Gastrocnemius medialis (tissue), 4 donors: Measurements from ENCODE around the gene ZNF365. TPM values are rescaled to one million over a fixed set of nuclear protein-coding genes. Genes with fewer than 3 reads are reported as not detected.

Experiments
- ATAC-seq, 2 donors: fragments of 150-250 bp; one replicate each; pipeline ENCODE4 v1.9.1; 2016
- DNase-seq, 2 donors: peaks; one replicate each; pipeline ENCODE4 v3.0.0-alpha.2; 2019
- H3K27ac ChIP-seq, 4 donors: fragments of 200-600 bp; sonication (generic); 1 replicate in 1 of 4; 2 replicates in 3 of 4; pipeline ENCODE4 v1.5.1; 2016 to 2018; ENCODE audit warnings: mild to moderate bottlenecking in 2 of 4, moderate library complexity in 1 of 4
- H3K27me3 ChIP-seq, 3 donors: fragments of 200-600 bp; sonication (generic) in 2 of 3; 1 replicate in 1 of 3; 2 replicates in 2 of 3; pipeline versions ENCODE4 v1.5.1 to v1.6.0; 2016 to 2019; ENCODE audit warnings: mild to moderate bottlenecking in 1 of 3, moderate library complexity in 1 of 3
- H3K36me3 ChIP-seq, 2 donors: fragments of 200-600 bp; sonication (generic) in 1 of 2; one replicate each; pipeline ENCODE4 v1.5.1; 2017 to 2018
- H3K4me1 ChIP-seq, 2 donors: fragments of 200-600 bp; sonication (generic) in 1 of 2; one replicate each; pipeline ENCODE4 v1.5.1; 2016 to 2017; ENCODE audit warnings: mild to moderate bottlenecking in 2 of 2
- H3K4me3 ChIP-seq, 4 donors: fragments of 200-600 bp; sonication (generic) in 3 of 4; 1 replicate in 1 of 4; 2 replicates in 3 of 4; pipeline ENCODE4 v1.5.1; 2016 to 2019; ENCODE audit warnings: mild to moderate bottlenecking in 2 of 4
- H3K9me3 ChIP-seq, 3 donors: fragments of 200-600 bp; sonication (generic) in 2 of 3; 1 replicate in 1 of 3; 2 replicates in 2 of 3; pipeline ENCODE4 v1.5.1; 2016 to 2019
- POLR2A ChIP-seq, 2 donors: fragments of 450-650 bp; IDR thresholded peaks; one replicate each; pipeline ENCODE4 v1.6.1; 2017; ENCODE audit warnings: antibody characterized with exemption in 2 of 2, mild to moderate bottlenecking in 2 of 2, moderate library complexity in 2 of 2
- in situ Hi-C, 4 donors: fragments of 200-750 bp; cut with MboI; loops; one replicate each; pipeline versions ENCODE4 v1.15.0 to v1.8.0; 2017; ENCODE audit warnings: low sequenced_read_pairs in 4 of 4
- intact Hi-C: fragments of 100-400 bp; cut with DNase I; formaldehyde crosslinking; loops from one replicate; pipeline ENCODE4 v1.15.1; 2023; ENCODE audit warnings: low total_unique reads
- total RNA-seq, 4 donors: library from RNA; depleted of rRNA; stranded (reverse); fragments of >200 nt; gene quantifications; one replicate each; pipeline versions ENCODE4 v1.1.0 to v1.2.3, GENCODE V29; 2016
- TF ChIP-seq, protein P1 (sequence below), 5 experiments: fragments of 450-650 bp in 3 of 5; fragments of 200-600 bp in 2 of 5; sonication (generic) in 2 of 5; IDR thresholded peaks in 4 of 5; conservative IDR thresholded peaks in 1 of 5; 1 replicate in 4 of 5; 2 replicates in 1 of 5; pipeline ENCODE4 v1.5.1; 2016 to 2019; ENCODE audit warnings: antibody characterized with exemption in 5 of 5, mild to moderate bottlenecking in 3 of 5, moderate library complexity in 3 of 5

Gene ZNF365
- total RNA-seq, 4 donors from 2014 or later, result not detected

DNA sequence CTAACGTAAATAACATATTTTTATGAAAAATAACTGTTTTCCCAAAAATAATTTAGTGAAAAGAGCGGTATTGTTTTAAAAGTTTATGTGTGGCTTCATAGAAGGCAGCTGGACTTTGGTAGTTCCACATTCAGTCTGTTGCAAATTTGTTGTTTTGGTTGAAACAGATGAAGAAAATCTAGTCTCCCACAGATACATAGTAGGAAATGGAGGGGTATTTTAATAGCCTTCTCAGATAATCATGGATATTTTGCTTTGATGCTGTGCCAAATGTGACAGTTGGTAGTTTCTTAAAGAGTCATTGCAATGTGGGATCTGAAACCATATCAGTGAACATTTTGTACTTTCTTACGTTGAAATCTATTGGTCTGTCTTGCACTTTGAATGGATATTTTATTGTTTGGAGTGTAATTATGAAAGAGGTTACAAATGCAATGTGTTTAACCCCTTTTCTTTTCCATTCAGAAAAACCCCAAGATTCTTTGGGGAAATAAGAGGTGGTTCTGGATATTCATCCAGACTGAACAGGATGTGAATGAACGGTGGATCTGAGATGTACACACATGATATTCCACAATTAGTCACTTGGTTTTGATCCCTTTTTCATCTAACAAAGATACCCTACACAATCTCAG lies 10.4 kb downstream of the ZNF365 start:
- ATAC-seq (no peak), DNase-seq (no peak)
- no peak for TF ChIP-seq POLR2A (IDR thresholded peaks at IDR 0.05)
- no peak overlapping the region for H3K4me3 ChIP-seq
- no peaks in the 10 kb centered on the region for H3K27me3 ChIP-seq
- no peaks in the 10 kb centered on the region for H3K4me1 ChIP-seq
- intact Hi-C loops (no loop called here), in situ Hi-C loops (no loop called here)
- no peaks in the 10 kb centered on the region for H3K36me3 ChIP-seq
- no peak overlapping the region for H3K27ac ChIP-seq
- H3K9me3 ChIP-seq, result no peaks in the 10 kb centered on the region

- DNase-seq (no peak), ATAC-seq (no peak)
- Histone ChIP-seq H3K4me1 (no peaks in the 10 kb centered on the region), H3K27ac (no peak overlapping the region), H3K36me3 (no peaks in the 10 kb centered on the region), H3K4me3 (no peak overlapping the region), H3K27me3 (no peaks in the 10 kb centered on the region), H3K9me3 (no peaks in the 10 kb centered on the region)
- intact Hi-C loops, result no loop called here
- TF ChIP-seq, protein P1, sequence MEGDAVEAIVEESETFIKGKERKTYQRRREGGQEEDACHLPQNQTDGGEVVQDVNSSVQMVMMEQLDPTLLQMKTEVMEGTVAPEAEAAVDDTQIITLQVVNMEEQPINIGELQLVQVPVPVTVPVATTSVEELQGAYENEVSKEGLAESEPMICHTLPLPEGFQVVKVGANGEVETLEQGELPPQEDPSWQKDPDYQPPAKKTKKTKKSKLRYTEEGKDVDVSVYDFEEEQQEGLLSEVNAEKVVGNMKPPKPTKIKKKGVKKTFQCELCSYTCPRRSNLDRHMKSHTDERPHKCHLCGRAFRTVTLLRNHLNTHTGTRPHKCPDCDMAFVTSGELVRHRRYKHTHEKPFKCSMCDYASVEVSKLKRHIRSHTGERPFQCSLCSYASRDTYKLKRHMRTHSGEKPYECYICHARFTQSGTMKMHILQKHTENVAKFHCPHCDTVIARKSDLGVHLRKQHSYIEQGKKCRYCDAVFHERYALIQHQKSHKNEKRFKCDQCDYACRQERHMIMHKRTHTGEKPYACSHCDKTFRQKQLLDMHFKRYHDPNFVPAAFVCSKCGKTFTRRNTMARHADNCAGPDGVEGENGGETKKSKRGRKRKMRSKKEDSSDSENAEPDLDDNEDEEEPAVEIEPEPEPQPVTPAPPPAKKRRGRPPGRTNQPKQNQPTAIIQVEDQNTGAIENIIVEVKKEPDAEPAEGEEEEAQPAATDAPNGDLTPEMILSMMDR (IDR thresholded peaks at IDR 0.05 in 4 of 5, conservative IDR thresholded peaks at IDR 0.05 in 1 of 5), result no peak
- no peak for TF ChIP-seq POLR2A (IDR thresholded peaks at IDR 0.05)
- in situ Hi-C loops, result no loop called here
Measured at GRCh38 chr10:62386356-62387320, 12.5 kb downstream of the ZNF365 start.

GRCh38 chr10:62388328-62388727 lies 14.2 kb downstream of the ZNF365 start:
- ATAC-seq, result no peak
- no peak overlapping the region for H3K4me3 ChIP-seq
- no peaks in the 10 kb centered on the region for H3K4me1 ChIP-seq
- DNase-seq, result no peak
- TF ChIP-seq POLR2A (IDR thresholded peaks at IDR 0.05), result no peak
- TF ChIP-seq, protein P1 (IDR thresholded peaks at IDR 0.05 in 4 of 5, conservative IDR thresholded peaks at IDR 0.05 in 1 of 5), result no peak
- H3K27me3 ChIP-seq, result no peaks in the 10 kb centered on the region
- H3K36me3 ChIP-seq, result no peaks in the 10 kb centered on the region
- no peak overlapping the region for H3K27ac ChIP-seq
- intact Hi-C loops (no loop called here), in situ Hi-C loops (no loop called here)
- no peaks in the 10 kb centered on the region for H3K9me3 ChIP-seq

DNA sequence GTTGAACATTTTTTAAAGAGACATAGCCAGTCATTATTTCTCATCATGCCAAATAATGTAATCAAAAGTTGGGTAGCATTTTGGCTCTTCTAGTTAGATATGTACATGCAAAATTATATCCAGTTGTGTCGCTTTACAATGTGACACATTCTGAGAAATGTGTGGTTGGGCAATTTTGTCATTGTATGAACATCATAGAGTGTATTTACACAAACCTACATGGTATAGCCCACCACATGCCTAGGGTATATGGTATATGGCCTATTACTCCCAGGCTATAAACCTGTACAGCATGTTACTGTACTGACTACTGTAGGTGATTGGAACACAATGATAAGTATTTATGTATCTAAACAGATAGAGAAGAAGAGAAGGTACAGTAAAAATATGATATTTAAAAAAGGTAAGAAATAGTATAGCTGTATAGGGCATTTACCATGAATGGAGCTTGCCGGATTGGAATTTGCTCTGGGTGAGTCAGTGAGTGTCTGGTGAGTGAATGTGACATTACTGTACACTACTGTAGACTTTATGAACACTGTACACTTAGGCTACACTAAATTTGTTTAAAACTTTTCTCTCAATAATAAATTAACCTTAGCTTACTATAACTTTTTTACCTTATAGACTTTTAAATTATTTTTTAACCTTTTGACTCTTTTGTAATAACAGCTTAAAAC lies 16.5 kb downstream of the ZNF365 start:
- no peak overlapping the region for H3K27ac ChIP-seq
- H3K27me3 ChIP-seq, result no peaks in the 10 kb centered on the region
- TF ChIP-seq, protein P1 (IDR thresholded peaks at IDR 0.05 in 4 of 5, conservative IDR thresholded peaks at IDR 0.05 in 1 of 5), result no peak
- no peak for TF ChIP-seq POLR2A (IDR thresholded peaks at IDR 0.05)
- in situ Hi-C loops (no loop called here), intact Hi-C loops (no loop called here)
- DNase-seq (no peak), ATAC-seq (no peak)
- no peaks in the 10 kb centered on the region for H3K36me3 ChIP-seq
- no peaks in the 10 kb centered on the region for H3K4me1 ChIP-seq
- no peak overlapping the region for H3K4me3 ChIP-seq
- no peaks in the 10 kb centered on the region for H3K9me3 ChIP-seq

DNA sequence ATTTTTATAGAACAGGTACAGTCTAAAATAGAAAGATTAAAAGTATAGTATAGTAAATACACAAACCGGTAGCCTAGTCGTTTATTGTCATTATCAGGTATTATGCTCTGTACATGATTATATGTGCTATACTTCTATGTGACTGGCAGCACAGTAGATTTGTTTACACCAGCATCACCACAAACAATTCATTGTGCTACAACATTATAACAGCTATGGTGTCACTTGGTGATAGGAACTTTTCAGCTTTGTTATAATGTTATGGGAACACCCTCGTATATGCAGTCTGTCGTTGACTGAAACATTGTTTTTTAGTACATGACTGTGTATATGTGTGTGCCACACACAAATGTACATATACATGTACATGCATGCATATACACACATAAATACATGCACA lies 19.1 kb downstream of the ZNF365 start:
- in situ Hi-C loops (no loop called here), intact Hi-C loops (no loop called here)
- H3K27me3 ChIP-seq, result no peaks in the 10 kb centered on the region
- H3K9me3 ChIP-seq, result no peaks in the 10 kb centered on the region
- no peak overlapping the region for H3K4me3 ChIP-seq
- no peaks in the 10 kb centered on the region for H3K36me3 ChIP-seq
- ATAC-seq, result no peak
- H3K27ac ChIP-seq, result no peak overlapping the region
- no peaks in the 10 kb centered on the region for H3K4me1 ChIP-seq
- DNase-seq, result no peak
- TF ChIP-seq, protein P1 (IDR thresholded peaks at IDR 0.05 in 4 of 5, conservative IDR thresholded peaks at IDR 0.05 in 1 of 5), result no peak
- TF ChIP-seq POLR2A (IDR thresholded peaks at IDR 0.05), result no peak
